HepG2 (cell line): ENCODE measurements around the gene CLEC16A. TPM values are rescaled to one million over a fixed set of nuclear protein-coding genes. Genes with fewer than 3 reads are reported as not detected.

Experiments used
- ARID2 ChIP-seq: sonication (generic); formaldehyde crosslinking; IDR thresholded peaks from 2 replicates; pipeline ENCODE4 v1.8.1; 2022; ENCODE audit warnings: mild to moderate bottlenecking, missing genetic modification reagents, borderline replicate concordance
- DDIT3 ChIP-seq: sonication (generic); formaldehyde crosslinking; IDR thresholded peaks from 2 replicates; pipeline ENCODE4 v1.4.0; 2020; ENCODE audit warnings: mild to moderate bottlenecking, missing genetic modification reagents
- ELF3 ChIP-seq: IDR thresholded peaks from 2 replicates; pipeline ENCODE4 v1.6.1; 2016; ENCODE audit warnings: missing genetic modification reagents, missing compliant biosample characterization
- GTF2F1 ChIP-seq: fragments of 150-350 bp; IDR thresholded peaks from 2 replicates; pipeline ENCODE4 v1.6.1; 2014; ENCODE audit warnings: low read length
- HIC2 ChIP-seq: sonication (generic); formaldehyde crosslinking; IDR thresholded peaks from 2 replicates; pipeline ENCODE4 v1.9.0; 2022; ENCODE audit warnings: low read depth, missing genetic modification reagents
- KDM2A ChIP-seq: sonication (generic); formaldehyde crosslinking; IDR thresholded peaks from 2 replicates; pipeline ENCODE4 v1.4.0; 2020; ENCODE audit warnings: low read depth, missing genetic modification reagents, borderline replicate concordance
- KDM3A ChIP-seq: IDR thresholded peaks from 2 replicates; pipeline ENCODE4 v1.6.1; 2018; ENCODE audit warnings: low read depth, missing compliant biosample characterization
- KDM6A ChIP-seq: IDR thresholded peaks from 2 replicates; pipeline ENCODE4 v1.6.1; 2016; ENCODE audit warnings: low read depth
- MAX ChIP-seq: IDR thresholded peaks from 2 replicates; pipeline ENCODE4 v1.6.1; 2012; ENCODE audit warnings: inconsistent platforms
- MED13 ChIP-seq: sonication (generic); formaldehyde crosslinking; IDR thresholded peaks from 2 replicates; pipeline ENCODE4 v1.5.0; 2020; ENCODE audit warnings: missing genetic modification reagents
- ONECUT2 ChIP-seq: sonication (generic); formaldehyde crosslinking; IDR thresholded peaks from 2 replicates; pipeline ENCODE4 v1.4.0; 2020; ENCODE audit warnings: missing genetic modification reagents
- RARA ChIP-seq: IDR thresholded peaks from 2 replicates; pipeline ENCODE4 v1.6.1; 2016; ENCODE audit warnings: missing genetic modification reagents, missing compliant biosample characterization
- RFX1 ChIP-seq: fragments of 450-650 bp; IDR thresholded peaks from 2 replicates; pipeline ENCODE4 v1.6.1; 2017
- STAG1 ChIP-seq: sonication (generic); formaldehyde crosslinking; IDR thresholded peaks from 2 replicates; pipeline ENCODE4 v1.4.0; 2020; ENCODE audit warnings: missing genetic modification reagents
- ZBTB2 ChIP-seq: sonication (generic); formaldehyde crosslinking; IDR thresholded peaks from 2 replicates; pipeline ENCODE4 v1.8.0; 2022; ENCODE audit warnings: low read depth, missing genetic modification reagents
- ZFY ChIP-seq: sonication (generic); formaldehyde crosslinking; IDR thresholded peaks from 2 replicates; pipeline ENCODE4 v1.4.0; 2020; ENCODE audit warnings: missing genetic modification reagents
- ZHX2 ChIP-seq, 2 experiments: sonication (generic) in 1 of 2; formaldehyde crosslinking in 1 of 2; IDR thresholded peaks; 2 replicates each; pipeline versions ENCODE4 v1.6.1 to v1.9.0; 2014 to 2022; ENCODE audit warnings: antibody characterized with exemption in 1 of 2, borderline replicate concordance in 1 of 2, inconsistent platforms in 1 of 2, low read depth in 1 of 2, missing genetic modification reagents in 1 of 2
- ZKSCAN5 ChIP-seq: sonication (generic); formaldehyde crosslinking; IDR thresholded peaks from 2 replicates; pipeline ENCODE4 v1.5.1; 2020; ENCODE audit warnings: mild to moderate bottlenecking, missing genetic modification reagents
- ZNF446 ChIP-seq: sonication (generic); formaldehyde crosslinking; IDR thresholded peaks from 2 replicates; pipeline ENCODE4 v1.5.0; 2020; ENCODE audit warnings: mild to moderate bottlenecking, missing genetic modification reagents
- ZNF547 ChIP-seq: sonication (generic); formaldehyde crosslinking; IDR thresholded peaks from 2 replicates; pipeline ENCODE4 v1.5.1; 2020; ENCODE audit warnings: mild to moderate bottlenecking, missing genetic modification reagents
- ZNF576 ChIP-seq: sonication (generic); formaldehyde crosslinking; IDR thresholded peaks from 2 replicates; pipeline ENCODE4 v1.4.0; 2020; ENCODE audit warnings: mild to moderate bottlenecking, missing genetic modification reagents
- ZNF670 ChIP-seq: sonication (generic); formaldehyde crosslinking; IDR thresholded peaks from 2 replicates; pipeline ENCODE4 v1.8.0; 2022; ENCODE audit warnings: mild to moderate bottlenecking, missing genetic modification reagents, borderline replicate concordance
- ZNF720 ChIP-seq: sonication (generic); formaldehyde crosslinking; IDR thresholded peaks from 2 replicates; pipeline ENCODE4 v1.4.0; 2020; ENCODE audit warnings: missing genetic modification reagents
- polyA plus RNA-seq, 8 experiments: library from polyadenylated mRNA; depleted of rRNA in 3 of 8; stranded (reverse) in 7 of 8; unstranded in 1 of 8; fragments of >200 nt; fragmentation: Illumina TruSeq in 4 of 8; extraction: Trizol in 4 of 8; gene quantifications; 2 replicates each; pipeline versions ENCODE4 v1.2.1 to v1.2.3, GENCODE V29; 2011 to 2016; ENCODE audit warnings: low read depth in 4 of 8, missing spikeins in 1 of 8, mixed read lengths in 1 of 8; ENCODE audit not compliant: insufficient read depth in 1 of 8
- total RNA-seq, 5 experiments: library from RNA; depleted of rRNA; stranded (reverse); fragments of >200 nt; fragmentation: Illumina TruSeq; extraction: Trizol; gene quantifications; 2 replicates each; pipeline ENCODE4 v1.2.3, GENCODE V29; 2016; ENCODE audit warnings: low read depth in 1 of 5

Gene CLEC16A
- total and polyA plus RNA-seq, 2 of the 13 experiments (the other 11 are each of a cell fraction or from before 2014, with no cell fraction given): 8.5 to 10.3 TPM

- TF ChIP-seq ZNF576 (CRISPR knock-in tag) (no peak), ARID2 (CRISPR knock-in tag) (no peak), ZBTB2 (no peak), DDIT3 (CRISPR knock-in tag) (no peak), KDM2A (CRISPR knock-in tag) (0 out of 2 replicates have a peak, but pooled peaks have one; percentile 35), GTF2F1 (no peak), STAG1 (CRISPR knock-in tag) (no peak), ZHX2 (IDR thresholded peaks at IDR 0.05; ENCODE audit: low read depth) (no peak), ZHX2 (CRISPR knock-in tag; IDR thresholded peaks at IDR 0.05; ENCODE audit: borderline replicate concordance) (no peak), ZNF720 (CRISPR knock-in tag) (no peak), ZKSCAN5 (peak; percentile 58; the same call in 1 of the 2 replicates), ZNF547 (no peak), HIC2 (CRISPR knock-in tag) (no peak), RFX1 (no peak), KDM3A (CRISPR knock-in tag) (no peak), ELF3 (CRISPR knock-in tag) (0 out of 2 replicates have a peak, but pooled peaks have one; percentile 30), KDM6A (CRISPR knock-in tag) (no peak), MED13 (no peak), ZNF670 (no peak), ZFY (CRISPR knock-in tag) (peak; percentile 55; the same call in 1 of the 2 replicates), RARA (no peak), MAX (peak; percentile 50), ZNF446 (CRISPR knock-in tag) (no peak), ONECUT2 (CRISPR knock-in tag) (no peak)
Observed at GRCh38 chr16:11067697-11068141, 123.4 kb downstream of the CLEC16A start (continued).
